HG02588 (cell line): ENCODE data around the gene BTN1A1.

Experiments used
- ATAC-seq: cut with Tn5 transposase; IDR thresholded peaks from one replicate; pipeline ENCODE4 v1.9.1; 2021; ENCODE audit warnings: mild to moderate bottlenecking, moderate library complexity; ENCODE audit not compliant: unreplicated experiment

BTN1A1 gene

GRCh38 chr6:26475823-26476729, 24.0 kb upstream of the BTN1A1 start:
- no peak for ATAC-seq

DNA sequence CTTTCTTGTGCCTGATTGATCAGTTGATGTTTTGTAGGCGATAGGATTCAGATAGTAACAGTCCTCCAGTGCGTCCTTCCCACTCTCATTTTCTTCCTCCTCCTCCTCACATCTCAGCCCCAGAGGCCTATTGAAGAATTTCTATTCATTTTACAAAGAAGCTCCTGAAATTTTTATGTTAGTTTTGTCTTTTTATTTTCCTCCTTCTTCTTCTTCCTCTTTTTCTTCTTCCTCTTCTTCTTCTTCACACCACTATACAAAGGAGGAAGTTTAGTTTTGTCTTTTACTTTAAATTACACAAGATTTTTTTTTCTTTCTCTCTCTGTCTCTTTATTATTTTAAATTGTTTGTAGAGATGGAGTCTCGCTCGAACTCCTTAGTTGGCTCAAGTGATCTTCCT, 23.2 kb upstream of the BTN1A1 start:
- no peak for ATAC-seq

DNA sequence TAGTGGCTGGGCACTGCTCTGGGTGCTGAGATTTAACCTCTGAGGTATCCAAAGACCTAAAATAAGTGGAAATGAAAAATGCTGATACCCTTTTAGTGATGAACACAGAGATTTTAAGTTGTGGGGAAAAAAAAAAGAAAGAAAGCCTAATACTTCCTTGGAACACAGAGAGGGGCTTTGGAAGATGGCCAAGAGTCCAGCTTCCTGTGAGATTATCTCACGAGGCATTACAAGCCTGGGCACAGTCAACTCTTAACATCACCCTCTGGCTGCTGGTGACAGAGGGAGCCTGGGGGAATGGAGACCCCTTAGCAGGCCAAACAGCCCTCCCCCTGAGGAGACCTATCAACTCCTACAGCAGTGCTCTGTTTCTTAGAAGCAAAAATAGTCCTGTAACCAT, 22.7 kb upstream of the BTN1A1 start:
- ATAC-seq = no peak

- ATAC-seq = no peak
Measured at GRCh38 chr6:26478100-26478984, 21.8 kb upstream of the BTN1A1 start.

DNA sequence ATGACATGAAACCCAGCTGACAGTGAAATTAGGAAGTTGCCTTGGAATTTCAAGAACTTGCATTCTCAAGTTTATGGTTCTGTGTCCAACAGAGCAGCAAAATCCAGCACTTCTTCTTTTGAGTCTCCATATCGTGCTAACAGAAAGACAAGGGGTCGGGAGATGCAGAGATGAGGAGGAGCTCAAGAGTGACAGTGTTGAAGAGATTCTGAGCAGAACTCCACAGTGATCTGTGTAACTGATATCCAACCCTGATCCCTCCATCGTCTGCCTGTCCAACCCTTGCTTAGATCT, 21.2 kb upstream of the BTN1A1 start:
- no peak for ATAC-seq

DNA sequence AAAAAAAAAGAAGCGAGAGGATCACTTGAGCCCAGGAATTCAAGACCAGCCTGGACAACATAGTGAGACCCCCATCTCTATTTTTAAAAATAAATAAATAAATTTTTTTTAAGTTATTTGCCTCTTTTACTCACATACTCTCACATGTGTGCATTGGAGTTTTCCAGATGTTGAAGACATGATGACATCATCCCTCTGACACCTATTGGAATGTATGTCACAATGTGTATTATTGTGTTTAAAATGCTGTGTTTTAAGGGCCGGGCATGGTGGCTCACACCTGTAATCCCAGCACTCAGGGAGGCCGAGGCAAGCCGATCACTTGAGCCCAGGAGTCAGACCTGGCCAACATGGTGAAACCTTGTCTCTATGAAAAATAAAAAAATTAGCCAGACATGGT, 17.8 kb upstream of the BTN1A1 start:
- ATAC-seq = no peak

- no peak for ATAC-seq
Measured at GRCh38 chr6:26483727-26484126, 16.4 kb upstream of the BTN1A1 start.

DNA sequence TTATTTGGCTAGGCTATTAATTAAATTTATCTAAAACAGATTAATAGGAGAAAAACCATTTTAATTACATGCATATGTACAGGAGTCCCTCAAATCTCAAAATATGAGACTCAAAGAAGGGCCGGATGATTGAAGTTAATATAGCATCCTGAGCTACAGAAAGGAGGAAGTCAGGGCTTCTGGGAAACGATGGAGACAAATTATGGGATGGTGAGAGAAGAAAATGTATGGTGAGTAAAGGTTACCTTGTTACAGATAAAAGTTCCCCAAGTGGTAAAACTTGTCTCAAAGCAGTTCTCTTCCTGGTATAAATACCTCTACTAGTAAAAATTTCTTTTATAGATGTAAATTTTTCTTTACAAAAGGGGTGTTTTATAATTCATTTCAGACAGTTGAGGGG, 15.9 kb upstream of the BTN1A1 start:
- no peak for ATAC-seq

DNA sequence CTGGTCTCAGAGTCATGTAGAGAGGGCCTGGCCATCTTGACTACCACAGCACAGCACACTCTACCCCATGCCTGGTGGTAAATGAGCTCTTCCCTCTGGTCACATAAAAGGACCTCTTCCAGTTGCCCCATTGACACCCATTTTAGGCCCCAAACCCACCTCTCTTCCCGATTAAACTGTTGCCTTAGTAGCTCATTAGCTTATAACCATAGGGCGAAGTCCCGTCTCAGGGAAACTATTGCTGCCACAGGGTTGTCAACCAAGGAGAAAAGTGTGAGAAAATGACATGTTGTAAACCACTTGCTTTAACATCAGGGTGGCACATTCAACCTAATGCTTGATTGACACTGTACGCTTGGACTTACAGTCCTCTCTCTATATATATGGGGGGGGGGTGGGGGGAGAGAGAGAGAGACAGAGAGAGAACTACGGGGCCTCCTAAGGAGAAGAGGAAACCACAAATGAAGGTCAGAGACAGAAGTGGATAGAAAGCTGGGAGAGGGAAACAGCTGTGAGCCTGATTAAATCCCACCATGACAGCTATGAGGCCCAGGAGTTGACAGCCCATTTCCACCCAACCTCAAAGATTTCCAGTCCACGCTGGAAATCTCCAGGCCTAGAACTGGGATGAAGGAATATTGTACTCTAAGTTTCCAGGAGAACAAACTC, 14.9 kb upstream of the BTN1A1 start:
- no peak for ATAC-seq

- ATAC-seq = no peak
Measured at GRCh38 chr6:26486358-26486757, 13.7 kb upstream of the BTN1A1 start.

DNA sequence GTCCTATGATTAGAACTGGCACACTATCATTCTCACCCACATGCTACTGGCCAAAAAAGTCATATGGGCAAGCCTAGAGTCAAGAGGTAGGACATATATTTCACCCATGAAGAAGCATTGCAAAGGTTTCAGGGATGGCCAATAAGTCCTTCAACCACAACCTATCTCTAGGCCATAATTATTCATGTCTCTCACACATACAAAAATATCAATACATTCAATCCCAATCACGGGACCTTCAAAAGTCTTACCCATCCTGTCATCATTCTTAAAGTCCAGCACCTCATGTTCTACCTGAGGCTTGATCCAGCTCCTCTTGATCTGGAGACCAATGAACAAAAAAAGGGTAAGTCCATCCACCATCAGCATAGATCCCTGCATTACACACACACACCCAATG, 12.6 kb upstream of the BTN1A1 start:
- no peak for ATAC-seq

DNA sequence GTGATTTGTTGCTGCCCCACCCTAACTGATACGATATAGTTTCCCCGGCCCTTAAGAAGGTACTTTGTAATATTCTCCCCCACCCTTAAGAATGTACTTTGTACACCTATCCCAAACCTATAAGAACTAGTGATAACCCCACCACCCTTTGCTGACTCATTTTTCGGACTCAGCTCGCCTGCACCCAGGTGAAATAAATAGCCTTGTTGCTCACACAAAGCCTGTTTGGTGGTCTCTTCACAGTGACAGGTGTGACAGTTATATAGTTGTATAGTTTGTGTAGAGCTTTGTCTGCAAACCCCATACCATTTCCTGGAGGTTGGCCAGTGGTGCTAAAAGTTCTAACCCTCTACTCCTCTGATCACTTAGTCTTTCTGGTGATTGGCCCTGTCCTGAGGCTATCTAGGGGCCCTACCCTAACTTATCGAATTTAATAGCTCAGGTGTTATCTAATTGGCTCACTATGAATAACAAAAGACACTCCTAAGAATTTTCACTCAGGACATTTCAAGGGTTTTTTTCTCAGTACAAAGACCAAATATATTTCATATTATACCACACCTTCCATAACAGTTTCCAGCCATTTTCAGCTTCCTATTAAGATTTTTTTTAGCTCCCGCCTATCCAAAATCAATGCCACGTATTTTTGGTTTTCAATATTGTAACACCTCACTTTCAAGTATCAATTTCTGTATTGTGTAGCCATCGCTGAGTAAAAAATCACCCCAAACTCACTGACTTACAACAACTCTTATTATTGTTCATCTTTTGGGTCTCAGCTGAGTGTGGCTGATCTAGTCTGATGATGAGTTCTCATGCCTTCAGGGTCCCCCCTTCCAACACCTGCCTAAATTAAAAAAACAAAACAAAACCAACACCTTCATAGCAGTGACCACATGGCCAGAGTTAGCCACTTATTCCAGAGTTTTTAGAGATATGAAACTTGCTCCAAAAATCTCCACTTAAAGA, 9.8 kb upstream of the BTN1A1 start:
- no peak for ATAC-seq

- no peak for ATAC-seq
Measured at GRCh38 chr6:26491604-26492003, 8.5 kb upstream of the BTN1A1 start.

DNA sequence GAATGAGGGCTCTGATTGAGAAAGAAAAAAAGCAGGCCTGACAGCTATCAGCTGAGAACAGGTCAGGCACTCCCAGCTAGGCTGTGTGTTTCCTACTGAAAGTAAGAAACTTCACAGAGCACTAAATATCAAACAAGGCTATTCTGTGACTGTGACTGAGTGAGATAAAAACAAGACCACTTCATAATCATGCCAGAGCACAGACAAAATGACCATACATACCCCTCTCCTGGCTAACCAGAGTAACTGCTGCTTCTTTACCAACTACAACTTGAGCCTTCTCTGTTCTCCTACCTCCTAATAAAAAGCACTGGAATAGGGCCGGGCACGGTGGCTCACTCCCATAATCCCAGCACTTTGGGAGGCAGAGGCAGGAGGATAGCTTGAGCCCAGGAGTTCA, 6.8 kb upstream of the BTN1A1 start:
- ATAC-seq = no peak

GRCh38 chr6:26494117-26494516, 6.0 kb upstream of the BTN1A1 start:
- ATAC-seq = no peak

DNA sequence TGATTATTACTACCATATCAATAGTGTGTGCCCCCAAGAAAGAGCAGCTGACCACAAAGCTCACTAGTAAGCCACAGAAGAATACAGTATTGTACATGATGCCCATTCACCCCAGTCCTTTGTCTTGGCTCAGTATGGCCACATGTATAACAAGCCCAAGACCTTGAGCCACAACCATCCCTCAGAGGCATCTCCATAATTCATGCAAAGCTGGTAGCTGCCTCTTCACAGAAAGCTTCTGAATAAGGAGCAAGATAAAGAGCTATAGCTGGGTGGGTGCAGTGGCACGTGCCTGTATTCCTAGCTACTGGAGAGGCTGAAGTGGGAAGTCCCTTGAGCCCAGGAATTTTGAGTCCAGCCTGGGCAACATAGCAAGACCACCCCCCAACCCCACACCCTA, 4.8 kb upstream of the BTN1A1 start:
- no peak for ATAC-seq

DNA sequence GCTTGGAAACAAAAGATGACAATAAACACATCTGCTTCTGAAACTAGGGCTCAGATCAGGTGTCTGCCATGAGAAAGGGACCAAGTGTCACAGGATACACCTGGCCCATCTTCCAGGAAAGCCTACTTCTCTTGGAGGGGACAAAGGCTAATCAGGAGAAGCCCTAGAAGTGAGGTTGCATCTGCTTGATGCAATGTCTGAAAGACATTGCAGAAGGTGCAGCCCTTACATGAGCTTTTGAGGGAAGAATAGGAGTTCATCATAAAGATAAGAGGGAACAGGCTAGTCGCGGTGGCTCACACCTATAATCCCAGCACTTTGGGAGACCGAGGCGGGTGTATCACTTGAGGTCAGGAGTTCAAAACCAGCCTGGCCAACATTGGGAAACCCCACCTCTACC, 2.5 kb upstream of the BTN1A1 start:
- no peak for ATAC-seq

DNA sequence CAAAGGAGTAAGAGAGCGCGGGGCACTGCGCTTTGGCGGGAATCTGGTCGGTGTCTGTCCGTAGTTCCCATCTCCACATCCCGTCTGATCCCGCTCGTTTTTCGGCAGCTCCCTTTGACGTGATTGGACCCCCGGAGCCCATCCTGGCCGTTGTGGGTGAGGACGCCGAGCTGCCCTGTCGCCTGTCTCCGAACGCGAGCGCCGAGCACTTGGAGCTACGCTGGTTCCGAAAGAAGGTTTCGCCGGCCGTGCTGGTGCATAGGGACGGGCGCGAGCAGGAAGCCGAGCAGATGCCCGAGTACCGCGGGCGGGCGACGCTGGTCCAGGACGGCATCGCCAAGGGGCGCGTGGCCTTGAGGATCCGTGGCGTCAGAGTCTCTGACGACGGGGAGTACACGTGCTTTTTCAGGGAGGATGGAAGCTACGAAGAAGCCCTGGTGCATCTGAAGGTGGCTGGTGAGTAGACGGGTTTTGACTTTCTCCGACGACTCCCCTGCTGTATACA, 1.4 kb downstream of the BTN1A1 start:
- ATAC-seq = no peak

DNA sequence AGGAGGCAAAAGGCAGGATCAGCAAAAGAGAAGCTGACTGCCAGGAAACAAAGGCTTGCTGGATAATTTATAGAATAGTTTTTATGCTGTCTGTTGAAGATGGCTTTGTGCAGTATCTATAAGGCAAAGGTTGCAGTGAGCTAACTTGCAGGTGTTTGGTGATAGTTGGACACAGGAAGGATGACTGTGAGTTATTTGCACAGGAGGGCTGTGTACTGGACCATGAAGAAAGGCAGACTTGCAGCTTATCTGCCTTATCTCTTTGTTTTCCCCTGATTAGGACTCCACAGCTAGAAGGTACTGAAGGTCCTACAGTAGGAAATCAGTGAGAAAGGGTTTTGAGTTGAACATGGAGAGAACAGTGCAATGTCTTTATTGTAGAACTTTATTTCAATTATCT, 2.1 kb downstream of the BTN1A1 start:
- no peak for ATAC-seq

GRCh38 chr6:26502626-26503025, 2.5 kb downstream of the BTN1A1 start:
- no peak for ATAC-seq
